Stimulated activated effector memory CD8-positive, alpha-beta T cell treated with anti-CD3 and anti-CD28 coated beads, Interleukin-12 subunit alpha, Interleukin-12 subunit beta, amount 100 ng/mL, for 72 hours (primary cell): ENCODE measurements around the gene OR5D16.
"Not testable (repeated sequence)": the region's sequence is repeated elsewhere in the genome, so short reads cannot be mapped to it uniquely, and the experiment has no call there.

Experiments used
- ATAC-seq: fragments of 150-1000 bp; cut with Tn5 transposase; 2 replicates; pipeline ENCODE4 v1.10.0; 2021
- DNase-seq, 2 donors: peaks; one replicate each; pipeline ENCODE4 v3.0.0; 2021 to 2022; ENCODE audit warnings: low spot score in 2 of 2
- H3K27ac Mint-ChIP-seq: one replicate; pipeline ENCODE4 v1.8.0; 2022; ENCODE audit warnings: mild to moderate bottlenecking, mixed read lengths
- H3K36me3 Mint-ChIP-seq: one replicate; pipeline ENCODE4 v1.8.0; 2022; ENCODE audit warnings: mild to moderate bottlenecking, mixed read lengths
- H3K4me1 Mint-ChIP-seq: one replicate; pipeline ENCODE4 v1.8.0; 2022; ENCODE audit warnings: mixed read lengths
- H3K4me3 Mint-ChIP-seq: one replicate; pipeline ENCODE4 v1.8.0; 2022; ENCODE audit warnings: mild to moderate bottlenecking, mixed read lengths
- H3K9me3 Mint-ChIP-seq: one replicate; pipeline ENCODE4 v1.8.0; 2022; ENCODE audit warnings: mixed read lengths

The OR5D16 gene

DNA sequence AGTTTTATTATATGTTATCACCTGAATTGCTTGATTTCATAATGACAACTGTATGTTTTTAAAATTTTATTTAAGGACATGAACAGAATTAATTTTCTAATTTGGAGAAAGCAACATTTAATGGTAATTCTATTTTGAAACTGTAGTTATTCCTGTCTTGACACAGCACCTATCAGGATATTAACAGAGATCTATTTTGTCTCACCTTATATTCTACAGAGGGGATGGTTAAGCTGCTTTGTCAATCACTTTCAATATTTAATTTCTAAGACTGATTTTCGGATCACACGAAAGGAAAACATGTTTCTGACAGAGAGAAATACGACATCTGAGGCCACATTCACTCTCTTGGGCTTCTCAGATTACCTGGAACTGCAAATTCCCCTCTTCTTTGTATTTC, at the start of gene OR5D16:
Gene OR5D16 (plus strand): TSS at position 301 of the 400 bp plus-strand sequence. CDS start 0 bp downstream, at position 301.
- Mint-ChIP-seq H3K27ac (no peak within 1 kb of the TSS), H3K9me3 (peaks cover 24% of the 10 kb centered on the region), H3K36me3 (no peaks in the 10 kb centered on the region), H3K4me1 (no peaks in the 10 kb centered on the region), H3K4me3 (no peak within 1 kb of the TSS)
- ATAC-seq: no peak
- no peak for DNase-seq

DNA sequence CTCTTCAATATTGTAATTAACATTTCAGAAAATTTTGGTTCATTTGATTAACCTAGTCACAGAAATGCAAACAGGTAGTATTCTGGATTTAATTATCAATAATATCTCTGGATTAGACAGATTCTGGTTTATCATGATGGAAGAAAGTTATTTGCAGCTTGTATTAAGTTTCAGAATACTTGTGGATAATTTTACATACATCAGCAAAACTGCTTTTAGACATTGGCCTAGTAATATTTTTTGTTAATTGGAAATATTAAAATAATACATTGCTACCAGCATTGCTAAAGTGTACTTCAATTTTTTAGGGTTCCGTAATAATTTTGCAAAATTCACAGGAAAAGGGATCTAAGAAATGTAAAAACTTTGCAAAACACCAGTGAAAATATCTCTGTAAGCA, 46.9 kb upstream of the OR5D16 start:
- Mint-ChIP-seq H3K4me1 (no peaks in the 10 kb centered on the region), H3K36me3 (no peaks in the 10 kb centered on the region), H3K27ac (no peak overlapping the region), H3K4me3 (no peak overlapping the region), H3K9me3 (peaks cover 18% of the 10 kb centered on the region)
- ATAC-seq: no peak
- DNase-seq: no peak

- DNase-seq (no peak), ATAC-seq (no peak)
- H3K27ac Mint-ChIP-seq: no peak overlapping the region
- peaks cover 14% of the 10 kb centered on the region for H3K9me3 Mint-ChIP-seq
- no peaks in the 10 kb centered on the region for H3K4me1 Mint-ChIP-seq
- no peaks in the 10 kb centered on the region for H3K36me3 Mint-ChIP-seq
- H3K4me3 Mint-ChIP-seq: no peak overlapping the region
These were observed 45.2 kb upstream of the OR5D16 start for GRCh38 chr11:55793321-55793720.

DNA sequence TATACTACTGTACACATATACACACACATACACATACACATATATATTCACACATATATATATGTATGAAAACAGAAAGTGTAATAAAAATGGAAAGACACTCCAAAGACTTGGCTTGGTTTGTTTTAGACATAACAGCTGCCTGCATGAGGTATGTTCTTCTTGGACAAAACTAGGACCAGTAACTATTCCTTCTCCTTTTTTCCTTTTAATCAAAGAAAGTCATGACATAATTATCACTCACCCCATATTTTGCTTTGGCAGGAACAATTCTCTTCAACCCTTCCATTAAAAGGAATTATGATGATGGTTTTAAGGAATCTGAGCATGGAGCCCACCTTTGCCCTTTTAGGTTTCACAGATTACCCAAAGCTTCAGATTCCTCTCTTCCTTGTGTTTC, 43.3 kb upstream of the OR5D16 start, which contains the start of gene OR5D14:
Gene OR5D14 (plus strand): TSS at position 301 of the 400 bp plus-strand sequence. CDS start 0 bp downstream, at position 301.
- H3K4me3 Mint-ChIP-seq: no peak within 1 kb of the TSS
- H3K36me3 Mint-ChIP-seq: no peaks in the 10 kb centered on the region
- H3K4me1 Mint-ChIP-seq: no peaks in the 10 kb centered on the region
- DNase-seq (no peak), ATAC-seq (no peak)
- peaks cover 17% of the 10 kb centered on the region for H3K9me3 Mint-ChIP-seq
- H3K27ac Mint-ChIP-seq: no peak within 1 kb of the TSS

- ATAC-seq (no peak), DNase-seq (no peak)
- Mint-ChIP-seq H3K36me3 (no peaks in the 10 kb centered on the region), H3K27ac (no peak overlapping the region), H3K4me3 (no peak overlapping the region), H3K9me3 (peaks cover 14% of the 10 kb centered on the region), H3K4me1 (no peaks in the 10 kb centered on the region)
These were observed 32.3 kb upstream of the OR5D16 start for GRCh38 chr11:55806248-55806647.

DNA sequence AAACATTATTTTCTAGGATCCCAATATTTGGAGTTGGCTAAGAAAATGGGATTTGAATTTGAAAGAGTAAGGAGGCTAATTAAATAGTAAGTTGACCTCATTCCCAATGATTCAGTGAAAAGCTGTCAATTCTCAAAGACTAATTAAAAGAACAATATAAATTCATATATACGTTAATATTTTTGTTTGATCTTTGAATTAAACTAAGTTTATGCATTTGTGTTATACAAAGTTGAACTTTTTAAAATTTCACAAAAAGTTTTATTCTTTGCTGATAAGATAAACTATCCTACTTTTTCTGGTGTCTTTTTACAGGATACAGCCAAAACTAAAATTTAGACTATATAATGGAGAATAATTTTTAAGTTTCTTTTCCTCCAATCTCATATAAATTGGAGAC, 27.5 kb upstream of the OR5D16 start, which contains the start of gene OR5L1:
Gene OR5L1 (plus strand): TSS at position 301 of the 400 bp plus-strand sequence. CDS start 100 bp downstream, outside the sequence.
- ATAC-seq (no peak), DNase-seq (no peak)
- H3K27ac Mint-ChIP-seq: no peak within 1 kb of the TSS
- no peak within 1 kb of the TSS for H3K4me3 Mint-ChIP-seq
- H3K36me3 Mint-ChIP-seq: no peaks in the 10 kb centered on the region
- peaks cover 18% of the 10 kb centered on the region for H3K9me3 Mint-ChIP-seq
- H3K4me1 Mint-ChIP-seq: no peaks in the 10 kb centered on the region

DNA sequence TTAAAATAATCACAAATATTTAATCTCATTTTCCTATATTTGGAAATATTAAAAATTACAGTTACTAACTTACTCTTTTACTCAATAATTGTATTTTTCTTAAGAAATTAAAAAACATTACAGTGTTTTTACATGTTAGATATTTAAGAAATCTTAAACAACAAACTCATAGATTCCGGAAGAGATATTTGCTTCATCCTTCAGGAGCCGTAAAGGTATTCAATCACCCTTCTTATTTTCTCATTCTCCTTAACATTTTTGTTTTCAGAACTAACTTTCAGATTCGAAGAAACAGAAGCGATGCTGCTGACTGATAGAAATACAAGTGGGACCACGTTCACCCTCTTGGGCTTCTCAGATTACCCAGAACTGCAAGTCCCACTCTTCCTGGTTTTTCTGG, 19.2 kb upstream of the OR5D16 start, which contains the start of gene OR5D18:
Gene OR5D18 (plus strand): TSS at position 301 of the 400 bp plus-strand sequence. CDS start 0 bp downstream, at position 301.
- DNase-seq (no peak), ATAC-seq (no peak)
- Mint-ChIP-seq H3K27ac (no peak within 1 kb of the TSS), H3K9me3 (peaks cover 23% of the 10 kb centered on the region), H3K36me3 (no peaks in the 10 kb centered on the region), H3K4me3 (no peak within 1 kb of the TSS), H3K4me1 (no peaks in the 10 kb centered on the region)

GRCh38 chr11:55826919-55827318, 11.6 kb upstream of the OR5D16 start, which contains the start of gene OR5L2:
OR5L2 (plus strand) TSS chr11:55827219; CDS start chr11:55827219, 0 bp downstream.
- Mint-ChIP-seq H3K4me3 (no peak within 1 kb of the TSS), H3K27ac (no peak within 1 kb of the TSS), H3K36me3 (no peaks in the 10 kb centered on the region), H3K4me1 (no peaks in the 10 kb centered on the region), H3K9me3 (peaks cover 13% of the 10 kb centered on the region)
- DNase-seq (no peak), ATAC-seq (no peak)

DNA sequence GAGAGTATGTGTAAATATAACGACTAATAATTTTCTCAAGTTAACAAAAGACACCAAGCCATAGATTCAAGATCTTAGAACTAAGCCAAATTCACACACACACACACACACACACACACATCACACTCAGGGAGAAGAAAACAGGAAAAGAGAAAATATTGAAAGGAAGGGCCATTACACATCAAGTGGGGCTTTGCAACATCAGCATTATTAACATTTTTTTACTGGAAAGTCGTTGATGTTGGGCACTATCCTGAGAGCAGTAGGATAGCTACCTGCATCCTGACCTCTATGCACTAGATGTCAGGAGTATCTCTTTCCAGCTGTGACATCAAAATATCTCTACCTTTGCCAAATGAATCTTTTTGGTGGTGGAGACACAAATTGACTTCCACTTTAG, 8.9 kb downstream of the OR5D16 start:
- Mint-ChIP-seq H3K4me1 (no peaks in the 10 kb centered on the region), H3K9me3 (peaks cover 9% of the 10 kb centered on the region), H3K4me3 (no peak overlapping the region), H3K27ac (no peak overlapping the region), H3K36me3 (no peaks in the 10 kb centered on the region)
- DNase-seq (no peak), ATAC-seq (no peak)

DNA sequence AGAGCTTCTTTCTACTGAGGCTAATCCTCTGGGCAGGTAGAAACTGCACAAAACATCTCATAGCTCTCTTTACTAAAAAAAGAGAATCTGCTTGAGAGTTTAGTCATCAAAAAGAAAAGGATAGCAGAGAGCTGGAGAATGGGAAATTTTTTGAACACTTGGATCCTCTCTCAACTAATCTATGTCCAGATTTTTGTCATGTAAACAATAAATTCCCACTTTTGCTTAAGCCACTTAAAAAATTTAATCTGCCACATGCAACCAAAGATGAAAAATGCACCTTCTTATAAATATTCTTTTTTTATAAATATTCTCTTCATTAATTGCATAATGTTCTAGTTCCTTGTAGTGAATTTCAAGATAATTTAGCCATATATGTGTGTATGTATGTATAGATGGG, 10.5 kb downstream of the OR5D16 start:
- H3K4me1 Mint-ChIP-seq: no peaks in the 10 kb centered on the region
- ATAC-seq: no peak
- no peaks in the 10 kb centered on the region for H3K36me3 Mint-ChIP-seq
- no peak overlapping the region for H3K4me3 Mint-ChIP-seq
- no peak overlapping the region for H3K27ac Mint-ChIP-seq
- peaks cover 18% of the 10 kb centered on the region for H3K9me3 Mint-ChIP-seq
- no peak for DNase-seq

DNA sequence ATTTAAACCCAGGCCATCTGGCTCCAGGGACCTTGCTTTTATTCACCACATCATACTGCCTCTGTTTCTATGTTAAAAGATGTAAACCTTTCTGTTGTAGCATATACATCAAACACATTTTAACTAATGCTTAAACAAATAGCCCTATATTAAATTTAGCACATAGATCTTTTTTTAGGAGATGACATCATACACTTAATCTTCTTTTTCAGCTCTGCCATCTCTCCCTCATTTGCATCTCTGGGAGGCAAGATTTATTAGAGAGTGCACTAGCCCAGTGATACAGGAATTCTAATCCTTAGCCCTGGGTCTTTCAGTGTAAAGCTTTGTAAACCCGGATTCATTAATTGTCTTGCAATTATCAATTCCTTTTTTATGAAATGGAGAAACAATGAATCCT, 13.6 kb downstream of the OR5D16 start:
- H3K27ac Mint-ChIP-seq: no peak overlapping the region
- H3K4me3 Mint-ChIP-seq: no peak overlapping the region
- no peaks in the 10 kb centered on the region for H3K36me3 Mint-ChIP-seq
- ATAC-seq (no peak), DNase-seq (no peak)
- H3K4me1 Mint-ChIP-seq: no peaks in the 10 kb centered on the region
- peaks cover 17% of the 10 kb centered on the region for H3K9me3 Mint-ChIP-seq

DNA sequence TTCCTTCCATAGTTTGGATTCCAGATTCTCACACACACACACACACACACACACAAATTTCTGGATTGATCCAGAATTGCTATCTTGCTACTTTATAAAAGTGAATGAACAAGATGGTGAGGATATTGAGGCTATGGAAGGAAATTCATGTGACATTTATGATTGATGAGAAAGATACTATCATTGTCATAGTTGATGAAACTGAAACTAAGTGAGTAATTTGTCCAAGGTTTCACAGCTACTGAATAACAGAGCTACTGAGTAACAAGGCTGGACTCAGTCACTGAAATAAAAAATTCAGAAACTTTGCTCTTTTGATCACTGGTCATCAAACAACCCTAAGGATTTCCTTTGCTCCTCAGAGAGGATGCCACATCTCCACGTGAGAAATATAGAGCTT, 16.2 kb downstream of the OR5D16 start:
- Mint-ChIP-seq H3K27ac (no peak overlapping the region), H3K4me1 (no peaks in the 10 kb centered on the region), H3K36me3 (no peaks in the 10 kb centered on the region), H3K4me3 (no peak overlapping the region), H3K9me3 (peaks cover 10% of the 10 kb centered on the region)
- DNase-seq (no peak), ATAC-seq (no peak)

- not testable (repeated sequence) for H3K9me3 Mint-ChIP-seq, ATAC-seq, DNase-seq, H3K4me1 Mint-ChIP-seq, H3K36me3 Mint-ChIP-seq, H3K27ac Mint-ChIP-seq, H3K4me3 Mint-ChIP-seq
These were observed 28.8 kb downstream of the OR5D16 start for GRCh38 chr11:55867354-55867753.

- not testable (repeated sequence) for DNase-seq, H3K36me3 Mint-ChIP-seq, ATAC-seq, H3K27ac Mint-ChIP-seq, H3K4me3 Mint-ChIP-seq, H3K9me3 Mint-ChIP-seq, H3K4me1 Mint-ChIP-seq
These were observed 34.2 kb downstream of the OR5D16 start for GRCh38 chr11:55872731-55873130.

DNA sequence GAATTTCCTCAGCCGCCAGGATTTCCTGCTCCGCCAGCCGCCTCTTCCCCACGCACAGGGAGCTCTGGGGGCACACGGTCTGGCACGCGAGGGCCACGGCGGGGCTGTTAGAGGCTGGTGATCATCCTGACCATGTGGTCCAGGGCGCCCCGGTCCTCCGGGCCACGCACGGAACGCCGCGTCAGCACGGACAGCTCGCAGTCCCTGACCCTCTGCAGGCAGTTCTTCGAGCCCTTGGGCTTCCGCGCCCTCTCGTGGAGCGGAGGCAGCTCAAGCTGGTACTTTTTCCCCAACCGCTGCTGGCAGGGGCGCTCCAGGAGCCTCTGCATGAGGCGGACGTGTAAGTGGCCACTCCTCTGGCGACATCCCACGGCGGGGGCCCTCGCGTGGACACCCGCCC, 34.6 kb downstream of the OR5D16 start:
- not testable (repeated sequence) for H3K9me3 Mint-ChIP-seq, H3K4me1 Mint-ChIP-seq, H3K4me3 Mint-ChIP-seq, DNase-seq, H3K36me3 Mint-ChIP-seq, H3K27ac Mint-ChIP-seq, ATAC-seq

DNA sequence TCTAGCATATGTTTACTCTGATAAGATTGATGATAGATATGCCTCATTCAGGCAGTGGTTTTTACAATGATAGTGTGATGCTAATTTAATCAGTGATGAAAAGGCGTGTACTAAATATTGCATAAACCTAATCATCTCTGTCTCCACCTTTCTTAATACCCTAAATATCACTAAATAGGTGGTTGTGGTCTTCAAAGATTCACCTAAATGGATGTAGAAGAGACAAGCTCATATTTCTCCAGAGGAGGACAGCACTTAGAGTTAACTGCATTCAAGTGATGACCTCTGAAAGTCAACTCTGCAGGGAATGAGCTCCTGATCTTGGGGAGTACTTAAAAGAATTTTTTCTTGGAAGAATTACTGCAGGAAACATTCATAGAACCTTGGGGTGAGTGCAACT, 44.4 kb downstream of the OR5D16 start, which contains the start of gene TRIM51:
Gene TRIM51 (plus strand): TSS at position 301 of the 400 bp plus-strand sequence. CDS start 2,132 bp downstream, outside the sequence.
- H3K27ac Mint-ChIP-seq, ATAC-seq: not testable (repeated sequence)

More for the DNA sequence above, 44.4 kb downstream of the OR5D16 start, which contains the start of gene TRIM51:
- not testable (repeated sequence) for H3K4me3 Mint-ChIP-seq, H3K4me1 Mint-ChIP-seq, H3K36me3 Mint-ChIP-seq, DNase-seq
- peaks cover 12% of the 10 kb centered on the region for H3K9me3 Mint-ChIP-seq
